ENCODE data around the gene TMSB15B. TPM values are rescaled to one million over a fixed set of nuclear protein-coding genes. Genes with fewer than 3 reads are reported as not detected.
"Not testable (repeated sequence)": the region's sequence is repeated elsewhere in the genome, so short reads cannot be mapped to it uniquely, and the experiment has no call there.

Gene TMSB15B
- 1 to 10 TPM; 4.9 to 6.5 TPM for total RNA-seq
- long read RNA-seq, donor 1, partial matches to known transcripts: 0 of 2 reads
- long read RNA-seq, donor 1, other reads (novel, unspliced or antisense): 0 of 2 reads
- long read RNA-seq, donor 2, partial matches to known transcripts: 0 of 1 reads
- long read RNA-seq, donor 2, other reads (novel, unspliced or antisense): 0 of 1 reads

DNA sequence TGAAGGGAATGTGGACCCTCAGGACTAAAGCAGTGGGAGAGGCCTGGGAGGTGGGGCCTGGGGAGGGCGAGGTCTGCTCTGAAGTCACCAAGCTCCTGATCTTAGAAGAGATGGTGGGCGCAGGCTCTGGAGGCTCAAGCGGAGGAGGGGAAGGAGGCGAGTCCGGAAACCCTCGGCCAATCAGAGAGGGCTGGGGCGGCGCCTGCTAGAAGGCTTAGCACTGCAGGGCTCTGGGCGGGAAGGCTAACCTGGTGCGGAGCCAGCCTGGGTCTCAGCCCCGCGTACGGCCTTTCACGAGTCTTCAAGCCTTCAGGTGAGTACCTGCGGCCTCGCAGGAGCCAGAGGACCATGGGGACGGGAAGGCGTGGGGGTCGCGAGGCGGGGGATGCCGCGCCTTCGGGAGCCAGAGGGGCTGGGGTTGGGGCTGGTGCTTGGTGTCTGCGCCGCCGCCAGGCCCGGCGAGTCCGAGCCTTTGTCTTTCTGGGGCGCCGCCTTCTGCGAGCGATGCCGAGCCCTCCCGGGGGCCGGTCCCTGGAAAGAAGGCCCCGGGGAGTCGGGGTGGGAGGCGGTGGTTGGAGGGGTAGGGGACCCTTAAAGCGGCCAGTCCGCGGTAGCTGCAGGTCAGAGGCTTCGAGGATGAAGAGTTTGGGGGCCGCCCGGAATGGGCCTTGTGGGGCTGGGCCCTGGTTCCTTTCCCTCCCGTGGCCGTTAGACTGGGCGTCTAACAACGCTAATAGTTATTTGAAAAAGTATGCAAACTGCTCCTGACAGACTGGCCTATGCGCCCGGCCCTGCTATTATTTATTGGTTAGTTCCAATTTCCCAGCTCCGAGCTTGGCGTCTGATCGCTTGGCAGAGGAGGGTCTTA is at the start of gene TMSB15B:
Gene TMSB15B, plus strand, starts transcription at position 217 of the 868 bp plus-strand sequence.
- intact Hi-C loops (cut with DNase I); DNase-seq (ENCODE audit: low spot score): not testable (repeated sequence)

DNA sequence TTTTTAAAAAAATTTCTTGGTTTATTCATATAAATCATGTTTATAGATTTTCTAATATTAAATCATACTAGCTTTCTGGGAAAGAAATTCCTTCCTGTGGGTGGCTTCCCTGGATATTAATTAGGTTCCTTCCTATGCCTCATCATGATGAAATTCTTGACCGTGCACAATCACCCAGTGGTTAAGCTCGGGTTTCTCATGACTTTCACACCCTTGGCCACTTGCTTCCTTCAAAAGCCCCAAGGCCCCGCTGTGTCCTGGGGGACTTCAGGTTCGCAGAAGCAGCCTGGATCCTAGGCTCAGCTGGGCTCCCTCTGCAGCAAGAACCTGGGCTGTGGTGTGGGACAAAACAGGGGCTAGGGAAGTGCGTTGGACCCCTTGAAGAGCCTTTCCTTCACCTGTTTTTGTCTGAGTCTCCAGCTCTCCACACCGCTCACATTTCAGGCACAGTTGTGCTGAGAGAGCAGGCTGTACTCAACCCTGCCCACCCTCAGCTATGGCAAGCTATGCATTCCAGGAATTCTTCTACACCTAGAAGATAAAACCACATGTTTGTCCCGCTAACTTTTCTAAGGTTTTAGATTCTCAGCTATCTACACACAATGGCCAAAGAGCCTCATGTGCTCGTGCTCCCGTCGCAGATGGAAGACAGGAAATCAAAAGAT is 48.9 kb upstream of the TMSB15B start:
- no peak for DNase-seq (ENCODE audit: low spot score)
- intact Hi-C loops (cut with DNase I): no loop called here

GRCh38 chrX:103918050-103918449 is 44.4 kb upstream of the TMSB15B start:
- peak; percentile 77 for DNase-seq (ENCODE audit: low spot score)
- intact Hi-C loops (cut with DNase I): no loop called here

DNA sequence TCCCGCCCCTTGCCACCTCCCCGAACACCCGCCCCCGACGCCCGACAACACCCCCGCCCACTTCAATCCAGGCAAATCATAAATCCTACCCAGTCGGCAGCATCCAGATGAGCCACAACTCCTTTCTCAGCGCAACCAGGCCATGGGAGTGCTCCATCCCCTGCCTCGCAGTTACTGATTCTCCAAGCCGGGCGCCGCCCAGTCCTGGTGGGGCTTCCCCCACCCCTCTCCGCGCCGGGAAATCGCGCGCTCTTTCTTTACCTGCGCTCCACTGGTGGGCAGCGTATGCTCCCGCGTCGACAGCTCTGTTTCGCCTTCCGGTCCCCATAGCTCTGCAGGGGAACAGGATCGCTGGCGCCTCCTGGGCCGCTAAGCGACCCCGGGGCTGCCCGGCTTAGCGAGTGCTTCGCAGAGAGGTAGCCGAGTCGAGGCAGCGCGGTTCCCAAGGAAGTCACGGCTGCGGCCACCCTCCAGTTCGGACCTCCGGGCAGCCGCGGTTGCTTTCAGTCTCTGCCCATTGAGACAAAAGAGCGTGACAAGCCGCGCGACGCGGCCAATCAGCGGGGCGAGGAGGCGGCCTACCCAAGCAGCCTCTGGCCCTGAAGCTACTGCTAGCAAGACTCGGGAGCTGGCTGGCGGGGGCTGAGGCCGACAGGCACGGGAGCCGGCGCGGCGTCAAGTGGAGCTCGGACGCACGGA is 43.7 kb upstream of the TMSB15B start:
- intact Hi-C loops (cut with DNase I): no loop called here
- DNase-seq (ENCODE audit: low spot score): peak; percentile 88

GRCh38 chrX:103919270-103919637 is 43.2 kb upstream of the TMSB15B start:
- no peak for DNase-seq (ENCODE audit: low spot score)
- intact Hi-C loops (cut with DNase I): no loop called here

DNA sequence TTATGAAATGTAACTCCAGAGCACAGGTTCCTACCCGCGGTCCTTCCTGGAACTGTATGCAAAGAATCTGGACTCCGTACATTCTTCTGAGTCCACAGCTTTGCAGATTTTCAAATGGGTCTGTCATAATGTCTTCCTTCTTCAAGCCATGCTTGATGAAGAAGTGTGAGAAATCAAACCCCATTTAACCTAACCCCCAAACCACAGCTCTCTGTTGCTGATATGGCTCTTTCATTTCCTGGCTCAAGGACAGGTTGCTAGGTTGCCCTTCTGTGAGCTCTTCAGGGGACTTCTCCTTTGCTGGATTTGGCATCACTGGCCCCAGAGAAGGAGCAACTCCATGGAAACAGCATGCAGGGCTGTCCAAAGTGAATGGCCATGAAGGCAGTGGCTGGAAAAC is 41.9 kb upstream of the TMSB15B start:
- intact Hi-C loops (cut with DNase I); DNase-seq (ENCODE audit: low spot score): not testable (repeated sequence)

GRCh38 chrX:103927030-103927429 is 35.4 kb upstream of the TMSB15B start:
- intact Hi-C loops (cut with DNase I): no loop called here
- DNase-seq (ENCODE audit: low spot score): no peak

DNA sequence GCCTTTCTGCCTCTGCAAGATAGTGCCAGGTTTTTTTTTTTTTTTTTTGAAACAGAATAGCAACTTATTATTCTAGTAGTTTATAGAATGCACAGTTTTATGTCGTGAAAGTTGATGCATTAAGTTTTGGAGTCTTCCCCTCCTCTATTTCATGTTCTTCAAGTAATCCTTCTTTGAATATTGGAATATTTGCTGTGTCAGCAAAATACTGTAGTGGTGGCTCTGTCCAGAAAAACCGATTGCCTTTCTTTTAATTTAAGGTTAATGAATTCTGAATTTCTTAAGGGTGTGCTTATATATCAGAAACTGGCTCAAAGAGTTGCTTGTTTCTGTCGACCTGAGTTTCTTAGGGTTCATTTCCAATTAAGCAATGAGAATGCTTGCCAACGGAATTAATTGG is 34.8 kb upstream of the TMSB15B start:
- no peak for DNase-seq (ENCODE audit: low spot score)
- intact Hi-C loops (cut with DNase I): no loop called here

DNA sequence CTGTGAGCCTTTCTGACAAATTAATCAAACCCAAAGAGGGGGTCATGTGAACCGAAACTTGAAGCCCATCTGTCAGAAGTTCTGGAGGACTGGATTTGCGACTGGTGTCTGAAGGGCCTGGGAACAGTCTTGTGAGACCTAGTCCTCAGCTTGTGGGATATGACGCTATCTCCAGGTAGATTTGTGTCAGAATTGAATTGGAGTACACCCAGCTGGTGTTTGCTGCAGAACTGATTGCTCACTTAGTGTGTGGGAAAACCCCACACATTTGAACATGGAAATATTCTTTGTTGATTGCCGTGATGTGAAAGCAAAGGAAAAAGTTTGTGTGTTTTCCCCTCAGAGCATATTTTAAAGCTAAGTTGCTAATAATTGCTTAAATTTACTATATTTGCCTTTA is 30.3 kb upstream of the TMSB15B start:
- intact Hi-C loops (cut with DNase I): no loop called here
- DNase-seq (ENCODE audit: low spot score): no peak

DNA sequence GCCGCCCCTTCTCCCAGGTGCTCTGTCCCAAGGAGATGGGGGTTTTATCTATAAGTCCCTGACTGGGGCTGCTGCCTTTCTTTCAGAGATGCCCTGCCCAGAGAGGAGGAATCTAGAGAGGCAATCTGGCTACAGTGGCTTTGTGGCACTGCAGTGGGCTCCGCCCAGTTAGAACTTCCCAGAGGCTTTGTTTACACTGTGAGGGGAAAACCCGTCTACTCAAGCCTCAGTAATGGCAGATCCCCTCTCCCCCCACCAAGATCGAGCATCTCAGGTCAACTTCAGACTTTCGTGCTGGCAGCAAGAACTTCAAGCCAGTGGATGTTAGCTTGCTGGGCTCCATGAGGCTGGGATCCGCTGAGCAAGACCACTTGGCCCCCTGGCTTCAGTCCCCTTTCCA is 22.2 kb upstream of the TMSB15B start:
- intact Hi-C loops (cut with DNase I); DNase-seq (ENCODE audit: low spot score): not testable (repeated sequence)

DNA sequence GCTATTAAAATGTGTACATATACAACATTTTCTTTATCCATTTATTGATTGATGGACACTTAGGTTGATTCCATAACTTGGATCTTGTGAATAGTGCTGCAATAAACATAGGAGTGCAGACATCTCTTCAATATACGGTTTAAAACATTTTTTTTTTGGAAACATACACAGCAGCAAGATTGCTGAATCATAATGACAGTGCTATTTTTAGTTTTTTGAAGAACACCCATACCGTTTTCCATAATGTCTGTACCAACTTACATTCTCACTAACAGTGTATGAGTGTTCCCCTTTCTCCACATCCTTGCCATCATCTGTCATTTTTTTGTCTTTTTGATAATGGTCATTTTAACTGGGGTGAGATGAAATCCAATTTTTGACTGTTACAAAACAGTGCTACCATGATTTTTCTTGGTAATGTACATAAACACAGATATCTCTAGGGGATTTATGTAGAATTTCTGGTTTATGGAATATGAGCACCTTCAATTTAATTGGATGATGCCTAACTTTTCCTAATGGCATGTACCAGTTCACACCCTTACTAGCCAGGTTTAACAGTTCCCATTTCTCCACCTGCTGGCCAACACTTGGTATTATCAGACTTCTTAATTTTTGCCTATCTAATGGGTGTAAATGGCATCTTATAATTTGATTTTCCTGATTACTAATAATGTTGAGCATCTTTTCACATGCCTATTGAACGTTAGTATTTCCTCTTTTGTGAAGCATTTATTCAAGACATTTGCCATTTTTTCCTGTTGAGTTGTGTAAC is 21.0 kb upstream of the TMSB15B start:
- DNase-seq (ENCODE audit: low spot score): no peak
- intact Hi-C loops (cut with DNase I): no loop called here

DNA sequence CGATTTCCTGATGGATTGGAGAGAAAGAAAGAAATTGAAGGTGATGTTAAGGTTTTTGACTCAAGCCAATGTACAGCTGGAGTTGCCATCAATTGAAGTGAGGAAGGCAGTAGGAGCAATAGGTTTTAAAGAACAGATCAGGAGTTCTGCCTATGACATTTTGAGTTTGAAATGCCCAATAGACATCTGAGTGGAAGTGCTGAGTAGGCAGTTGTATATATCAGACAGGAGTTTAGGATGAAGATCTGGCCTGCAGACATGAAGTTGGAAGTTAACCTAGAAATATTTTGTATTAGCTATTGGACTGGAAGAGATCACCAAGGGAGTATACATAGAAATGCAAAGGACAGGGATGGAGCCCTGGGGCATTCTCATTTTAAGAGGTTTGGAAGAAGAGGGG is 12.9 kb upstream of the TMSB15B start:
- intact Hi-C loops (cut with DNase I): no loop called here
- DNase-seq (ENCODE audit: low spot score): no peak

GRCh38 chrX:103953353-103953752 is 9.1 kb upstream of the TMSB15B start:
- intact Hi-C loops (cut with DNase I): no loop called here
- no peak for DNase-seq (ENCODE audit: low spot score)

DNA sequence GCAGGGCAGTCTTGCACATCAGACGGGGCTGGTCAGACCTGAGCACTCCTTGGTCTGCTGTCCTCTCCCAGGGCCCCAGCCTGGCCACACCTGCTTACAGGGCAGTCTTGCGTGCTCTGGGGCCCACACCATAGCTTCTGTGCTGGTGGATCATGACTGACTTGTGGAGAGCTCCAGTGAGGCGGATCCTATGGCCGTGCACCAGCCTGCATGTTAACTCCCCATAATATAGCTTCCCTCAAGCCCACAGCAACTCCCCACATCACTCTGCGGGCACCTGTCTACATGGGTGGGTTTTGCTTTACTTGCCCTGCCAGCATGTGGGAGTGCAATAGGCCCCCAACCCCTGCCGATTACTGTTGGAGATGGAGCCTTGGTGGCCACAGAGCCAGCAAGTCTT is 8.2 kb upstream of the TMSB15B start:
- intact Hi-C loops (cut with DNase I): no loop called here
- no peak for DNase-seq (ENCODE audit: low spot score)

- DNase-seq (ENCODE audit: low spot score); intact Hi-C loops (cut with DNase I): not testable (repeated sequence)
Observed at GRCh38 chrX:103960599-103960998, 1.8 kb upstream of the TMSB15B start.

- DNase-seq (ENCODE audit: low spot score); intact Hi-C loops (cut with DNase I): not testable (repeated sequence)
Observed at GRCh38 chrX:103983508-103983907, 21.1 kb downstream of the TMSB15B start.

DNA sequence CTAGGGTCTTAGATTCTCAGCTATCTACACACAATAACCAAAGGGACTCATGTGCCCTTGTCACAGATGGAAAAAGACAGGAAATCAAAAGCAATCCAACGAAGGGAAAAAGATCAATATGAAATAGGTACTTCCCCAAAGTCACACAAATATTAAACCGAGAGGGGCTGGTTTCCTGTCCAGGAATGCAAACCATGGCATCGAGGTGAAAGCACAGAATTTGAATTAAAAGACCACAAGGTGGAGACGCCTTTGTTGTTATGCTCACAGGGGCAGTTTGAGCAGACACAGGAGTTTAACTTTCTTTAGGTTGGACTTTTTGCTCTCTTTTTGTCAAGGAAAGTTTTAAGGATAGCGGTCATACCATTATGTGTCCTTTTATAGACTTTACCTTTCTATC is 36.8 kb downstream of the TMSB15B start:
- no peak for DNase-seq (ENCODE audit: low spot score)
- intact Hi-C loops (cut with DNase I): no loop called here

- intact Hi-C loops (cut with DNase I): no loop called here
- no peak for DNase-seq (ENCODE audit: low spot score)
Observed at GRCh38 chrX:104008831-104009230, 46.4 kb downstream of the TMSB15B start.

GRCh38 chrX:104013158-104013557 is 50.7 kb downstream of the TMSB15B start:
- DNase-seq (ENCODE audit: low spot score): no peak
- intact Hi-C loops (cut with DNase I): no loop called here

Measured in posterior vena cava (tissue), 2 donors.